ENCODE measurements around the gene RIMS3. TPM values are rescaled to one million over a fixed set of nuclear protein-coding genes. Genes with fewer than 3 reads are reported as not detected.

Gene RIMS3
- polyA plus RNA-seq, 1 donor from 2014 or later, result 31.6 TPM

- peaks cover 16% of the 10 kb centered on the region for H3K79me2 ChIP-seq (replicated peaks; ENCODE audit: insufficient read depth, low read length)
- no peaks in the 10 kb centered on the region for H3K9me2 ChIP-seq (ENCODE audit: insufficient read depth, low read length)
- no peak overlapping the region for H2AFZ ChIP-seq (ENCODE audit: low read depth, low read length)
- H4K20me1 ChIP-seq (ENCODE audit: insufficient read depth), result no peaks in the 10 kb centered on the region
- H3K27ac ChIP-seq (ENCODE audit: low read length), result no peak overlapping the region
- no peaks in the 10 kb centered on the region for H3F3A ChIP-seq (ENCODE audit: insufficient read depth, low read length, poor library complexity, severe bottlenecking)
- H3K36me3 ChIP-seq (ENCODE audit: insufficient read depth, low read length), result peaks cover 4% of the 10 kb centered on the region
- H3K4me2 ChIP-seq (ENCODE audit: low read length), result no peak overlapping the region
- no peak overlapping the region for H3K4me3 ChIP-seq (ENCODE audit: low read length)
- no peaks in the 10 kb centered on the region for H3K9me3 ChIP-seq (ENCODE audit: low read length)
- H3K27me3 ChIP-seq (ENCODE audit: insufficient read depth, low read depth, low read length), result no peaks in the 10 kb centered on the region
- H3K9ac ChIP-seq (ENCODE audit: low read length), result no peak overlapping the region
- TF ChIP-seq POLR2AphosphoS5 (IDR thresholded peaks at IDR 0.05) (no peak), REST (IDR thresholded peaks at IDR 0.05; ENCODE audit: borderline replicate concordance) (no peak)
Observed at GRCh38 chr1:40687059-40687458, 21.6 kb upstream of the RIMS3 start.

GRCh38 chr1:40684669-40685068, 19.2 kb upstream of the RIMS3 start:
- no peaks in the 10 kb centered on the region for H3K9me3 ChIP-seq (ENCODE audit: low read length)
- no peaks in the 10 kb centered on the region for H3K27me3 ChIP-seq (ENCODE audit: insufficient read depth, low read depth, low read length)
- no peaks in the 10 kb centered on the region for H3F3A ChIP-seq (ENCODE audit: insufficient read depth, low read length, poor library complexity, severe bottlenecking)
- H4K20me1 ChIP-seq (ENCODE audit: insufficient read depth), result no peaks in the 10 kb centered on the region
- no peaks in the 10 kb centered on the region for H3K9me2 ChIP-seq (ENCODE audit: insufficient read depth, low read length)
- no peak overlapping the region for H3K4me3 ChIP-seq (ENCODE audit: low read length)
- H3K36me3 ChIP-seq (ENCODE audit: insufficient read depth, low read length), result peaks cover 4% of the 10 kb centered on the region
- no peak overlapping the region for H3K27ac ChIP-seq (ENCODE audit: low read length)
- TF ChIP-seq SMC3 (conservative IDR thresholded peaks at IDR 0.05; ENCODE audit: poor library complexity) (no peak), TAF1 (IDR thresholded peaks at IDR 0.05; ENCODE audit: low read depth) (no peak), EZH2 (IDR thresholded peaks at IDR 0.05; ENCODE audit: borderline replicate concordance, insufficient read depth, low read length, poor library complexity, severe bottlenecking) (no peak), CTCF (IDR thresholded peaks at IDR 0.05; ENCODE audit: poor library complexity, severe bottlenecking) (no peak), REST (IDR thresholded peaks at IDR 0.05; ENCODE audit: borderline replicate concordance) (no peak), MXI1 (conservative IDR thresholded peaks at IDR 0.05; ENCODE audit: poor library complexity, severe bottlenecking) (no peak)
- peaks cover 3% of the 10 kb centered on the region for H3K79me2 ChIP-seq (replicated peaks; ENCODE audit: insufficient read depth, low read length)
- H3K9ac ChIP-seq (ENCODE audit: low read length), result no peak overlapping the region
- no peak overlapping the region for H3K4me2 ChIP-seq (ENCODE audit: low read length)
- no peak overlapping the region for H2AFZ ChIP-seq (ENCODE audit: low read depth, low read length)

Data from neural cell (in vitro differentiated cells).